Suprapubic skin (tissue), 3 donors: ENCODE measurements around the gene DKK3.

Experiments
- EP300 ChIP-seq: sonication (generic); formaldehyde crosslinking; IDR thresholded peaks from one replicate; pipeline ENCODE4 v1.6.1; 2017; ENCODE audit warnings: antibody characterized with exemption
- TF ChIP-seq, protein P1 (sequence below), 2 donors: fragments of 200-600 bp in 1 of 2; fragments of 450-650 bp in 1 of 2; sonication (generic) in 1 of 2; IDR thresholded peaks; one replicate each; pipeline ENCODE4 v1.5.1; 2016 to 2019; ENCODE audit warnings: antibody characterized with exemption in 2 of 2, mild to moderate bottlenecking in 1 of 2, moderate library complexity in 1 of 2

DNA sequence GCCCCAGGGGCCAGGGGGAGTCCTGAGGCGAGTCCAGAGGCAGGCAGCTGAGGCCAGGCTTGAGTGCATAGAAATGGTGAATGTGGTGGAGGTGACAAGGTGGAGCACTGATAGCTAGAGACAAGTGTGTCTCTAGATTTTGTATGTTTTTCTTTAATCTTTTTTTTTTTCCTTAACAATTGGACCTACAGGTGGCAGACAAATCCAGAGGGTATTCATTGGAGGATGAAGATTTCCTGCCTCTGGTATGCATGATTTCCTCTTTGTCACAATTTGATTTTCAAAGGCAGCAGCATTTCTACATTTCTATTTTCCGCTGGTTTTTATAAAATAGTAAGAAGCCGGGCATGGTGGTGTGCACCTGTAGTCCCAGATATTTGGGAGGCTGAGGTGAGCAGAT, 47.7 kb upstream of the DKK3 start:
- TF ChIP-seq, protein P1, sequence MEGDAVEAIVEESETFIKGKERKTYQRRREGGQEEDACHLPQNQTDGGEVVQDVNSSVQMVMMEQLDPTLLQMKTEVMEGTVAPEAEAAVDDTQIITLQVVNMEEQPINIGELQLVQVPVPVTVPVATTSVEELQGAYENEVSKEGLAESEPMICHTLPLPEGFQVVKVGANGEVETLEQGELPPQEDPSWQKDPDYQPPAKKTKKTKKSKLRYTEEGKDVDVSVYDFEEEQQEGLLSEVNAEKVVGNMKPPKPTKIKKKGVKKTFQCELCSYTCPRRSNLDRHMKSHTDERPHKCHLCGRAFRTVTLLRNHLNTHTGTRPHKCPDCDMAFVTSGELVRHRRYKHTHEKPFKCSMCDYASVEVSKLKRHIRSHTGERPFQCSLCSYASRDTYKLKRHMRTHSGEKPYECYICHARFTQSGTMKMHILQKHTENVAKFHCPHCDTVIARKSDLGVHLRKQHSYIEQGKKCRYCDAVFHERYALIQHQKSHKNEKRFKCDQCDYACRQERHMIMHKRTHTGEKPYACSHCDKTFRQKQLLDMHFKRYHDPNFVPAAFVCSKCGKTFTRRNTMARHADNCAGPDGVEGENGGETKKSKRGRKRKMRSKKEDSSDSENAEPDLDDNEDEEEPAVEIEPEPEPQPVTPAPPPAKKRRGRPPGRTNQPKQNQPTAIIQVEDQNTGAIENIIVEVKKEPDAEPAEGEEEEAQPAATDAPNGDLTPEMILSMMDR (IDR thresholded peaks at IDR 0.05) = no peak
- no peak for TF ChIP-seq EP300
